ENCODE results near the gene PRELID1. TPM values are rescaled to one million over a fixed set of nuclear protein-coding genes. Genes with fewer than 3 reads are reported as not detected.

The PRELID1 gene
- total RNA-seq, 1 donor from 2014 or later = 196 TPM

- H3K4me3 Mint-ChIP-seq (ENCODE audit: unreplicated experiment) = peak overlapping the region; percentile 54
- no peaks in the 10 kb centered on the region for H3K9me3 ChIP-seq (ENCODE audit: insufficient read depth, low read depth, low read length)
- H3K4me1 Mint-ChIP-seq (ENCODE audit: low read depth, unreplicated experiment) = peaks cover 18% of the 10 kb centered on the region
- FAIRE-seq = no peak
- no peak overlapping the region for H3K27ac Mint-ChIP-seq (ENCODE audit: unreplicated experiment)
- H3K4me2 ChIP-seq (ENCODE audit: low read length) = peak overlapping the region; percentile 97
- H4K20me1 ChIP-seq (ENCODE audit: insufficient read depth, low read length) = peaks cover 45% of the 10 kb centered on the region
- peaks cover 39% of the 10 kb centered on the region for H3K79me2 ChIP-seq (ENCODE audit: insufficient read depth, low read length)
- no peaks in the 10 kb centered on the region for H3K27me3 Mint-ChIP-seq (ENCODE audit: low read depth, unreplicated experiment)
- TF ChIP-seq EZH2 (IDR thresholded peaks at IDR 0.05; ENCODE audit: insufficient read depth, low read length) (no peak), CTCF (IDR thresholded peaks at IDR 0.05; ENCODE audit: insufficient read depth, low read depth, low read length) (peak; percentile 81)
- H3K27ac ChIP-seq (ENCODE audit: low read depth, low read length) = no peak overlapping the region
- peaks cover 10% of the 10 kb centered on the region for H3K36me3 ChIP-seq (ENCODE audit: insufficient read depth, low read length)
- no peak overlapping the region for H3K9ac ChIP-seq (ENCODE audit: low read length)
- no peak overlapping the region for H3K4me3 ChIP-seq (ENCODE audit: insufficient read depth, low read depth, low read length)
- H3K27me3 ChIP-seq (ENCODE audit: insufficient read depth, low read length) = no peaks in the 10 kb centered on the region
- H2AFZ ChIP-seq (ENCODE audit: low read depth, low read length) = no peak overlapping the region
- H3K36me3 Mint-ChIP-seq (ENCODE audit: low read depth, unreplicated experiment) = peaks cover 17% of the 10 kb centered on the region
- H3K4me1 ChIP-seq (ENCODE audit: insufficient read depth, low read length) = peaks cover 31% of the 10 kb centered on the region
- H3K9me3 Mint-ChIP-seq (ENCODE audit: unreplicated experiment) = no peaks in the 10 kb centered on the region
- peak; percentile 27 for DNase-seq (ENCODE audit: low read depth)
Measured at GRCh38 chr5:177309351-177310191, 6.0 kb downstream of the PRELID1 start.

DNA sequence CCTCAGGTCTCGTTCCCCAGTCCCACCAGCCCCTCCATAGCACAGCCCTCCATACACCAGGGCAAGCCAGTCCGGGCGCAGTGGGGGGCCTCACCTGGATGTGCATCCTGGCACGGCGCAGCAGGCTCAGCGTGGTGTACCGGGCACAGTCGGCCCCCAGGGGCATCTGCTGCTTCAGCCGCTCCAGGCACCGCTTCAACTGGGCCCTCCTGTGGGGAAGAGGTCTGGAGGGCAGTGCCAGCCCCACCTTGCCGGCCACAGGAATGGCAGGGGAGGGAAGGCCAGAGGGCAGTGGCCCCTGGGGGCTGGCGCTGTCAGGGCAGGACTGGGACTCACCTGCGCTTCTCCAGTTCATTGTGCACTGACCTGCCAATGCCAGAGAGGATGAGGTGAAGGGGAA lies 6.7 kb downstream of the PRELID1 start:
- H3K36me3 ChIP-seq (ENCODE audit: insufficient read depth, low read length) = peaks cover 10% of the 10 kb centered on the region
- H3K4me2 ChIP-seq (ENCODE audit: low read length) = peak overlapping the region; percentile 97
- no peak for DNase-seq (ENCODE audit: low read depth)
- peak overlapping the region; percentile 34 for H3K4me3 ChIP-seq (ENCODE audit: insufficient read depth, low read depth, low read length)
- no peaks in the 10 kb centered on the region for H3K27me3 Mint-ChIP-seq (ENCODE audit: low read depth, unreplicated experiment)
- H3K27ac ChIP-seq (ENCODE audit: low read depth, low read length) = no peak overlapping the region
- no peak overlapping the region for H2AFZ ChIP-seq (ENCODE audit: low read depth, low read length)
- no peaks in the 10 kb centered on the region for H3K27me3 ChIP-seq (ENCODE audit: insufficient read depth, low read length)
- H3K9me3 Mint-ChIP-seq (ENCODE audit: unreplicated experiment) = no peaks in the 10 kb centered on the region
- no peak for TF ChIP-seq EZH2 (IDR thresholded peaks at IDR 0.05; ENCODE audit: insufficient read depth, low read length)
- no peak for TF ChIP-seq CTCF (IDR thresholded peaks at IDR 0.05; ENCODE audit: insufficient read depth, low read depth, low read length)
- H3K9ac ChIP-seq (ENCODE audit: low read length) = peak overlapping the region; percentile 78
- H4K20me1 ChIP-seq (ENCODE audit: insufficient read depth, low read length) = peaks cover 41% of the 10 kb centered on the region
- no peak overlapping the region for H3K4me3 Mint-ChIP-seq (ENCODE audit: unreplicated experiment)
- H3K27ac Mint-ChIP-seq (ENCODE audit: unreplicated experiment) = peak overlapping the region; percentile 81
- H3K79me2 ChIP-seq (ENCODE audit: insufficient read depth, low read length) = peaks cover 32% of the 10 kb centered on the region
- H3K36me3 Mint-ChIP-seq (ENCODE audit: low read depth, unreplicated experiment) = peaks cover 14% of the 10 kb centered on the region
- FAIRE-seq = no peak
- H3K9me3 ChIP-seq (ENCODE audit: insufficient read depth, low read depth, low read length) = no peaks in the 10 kb centered on the region
- H3K4me1 ChIP-seq (ENCODE audit: insufficient read depth, low read length) = peaks cover 23% of the 10 kb centered on the region
- H3K4me1 Mint-ChIP-seq (ENCODE audit: low read depth, unreplicated experiment) = peaks cover 13% of the 10 kb centered on the region

Data from astrocyte (in vitro differentiated cells and primary cell).